Fibroblast of mammary gland (primary cell): ENCODE results near the gene WNT9A.

ENCODE experiments used
- DNase-seq: peaks from one replicate; pipeline ENCODE4 v3.0.0-alpha.2; 2010; ENCODE audit warnings: low read depth
- H3K4me3 ChIP-seq: 2 replicates; pipeline ENCODE4 v1.5.1; 2011; ENCODE audit warnings: low read depth, mild to moderate bottlenecking, low read length, moderate library complexity; ENCODE audit not compliant: control insufficient read depth
- TF ChIP-seq, protein P1 (sequence below): conservative IDR thresholded peaks from 2 replicates; pipeline ENCODE4 v1.5.1; 2011; ENCODE audit warnings: low read depth, low read length, inconsistent platforms; ENCODE audit not compliant: control insufficient read depth, insufficient read depth

WNT9A gene

DNA sequence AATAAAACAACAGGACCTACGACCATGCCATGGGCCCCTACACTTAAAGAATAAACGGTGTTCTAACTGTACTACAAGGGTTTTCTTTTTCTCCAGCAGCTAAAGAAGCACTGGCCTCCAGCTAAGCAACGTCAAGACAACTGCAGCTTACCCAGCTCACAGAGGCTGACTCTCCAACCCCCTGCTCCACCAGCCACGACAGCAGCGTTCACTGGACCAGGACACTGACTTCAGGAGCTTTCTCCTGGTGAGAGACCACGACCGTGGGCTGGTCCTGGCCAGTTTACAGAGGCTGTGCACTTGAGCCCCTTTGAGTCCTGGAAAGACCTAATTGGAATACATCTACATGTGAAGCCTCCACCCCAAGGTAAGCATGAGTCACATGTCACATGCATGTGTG lies 39.4 kb downstream of the WNT9A start:
- TF ChIP-seq, protein P1, sequence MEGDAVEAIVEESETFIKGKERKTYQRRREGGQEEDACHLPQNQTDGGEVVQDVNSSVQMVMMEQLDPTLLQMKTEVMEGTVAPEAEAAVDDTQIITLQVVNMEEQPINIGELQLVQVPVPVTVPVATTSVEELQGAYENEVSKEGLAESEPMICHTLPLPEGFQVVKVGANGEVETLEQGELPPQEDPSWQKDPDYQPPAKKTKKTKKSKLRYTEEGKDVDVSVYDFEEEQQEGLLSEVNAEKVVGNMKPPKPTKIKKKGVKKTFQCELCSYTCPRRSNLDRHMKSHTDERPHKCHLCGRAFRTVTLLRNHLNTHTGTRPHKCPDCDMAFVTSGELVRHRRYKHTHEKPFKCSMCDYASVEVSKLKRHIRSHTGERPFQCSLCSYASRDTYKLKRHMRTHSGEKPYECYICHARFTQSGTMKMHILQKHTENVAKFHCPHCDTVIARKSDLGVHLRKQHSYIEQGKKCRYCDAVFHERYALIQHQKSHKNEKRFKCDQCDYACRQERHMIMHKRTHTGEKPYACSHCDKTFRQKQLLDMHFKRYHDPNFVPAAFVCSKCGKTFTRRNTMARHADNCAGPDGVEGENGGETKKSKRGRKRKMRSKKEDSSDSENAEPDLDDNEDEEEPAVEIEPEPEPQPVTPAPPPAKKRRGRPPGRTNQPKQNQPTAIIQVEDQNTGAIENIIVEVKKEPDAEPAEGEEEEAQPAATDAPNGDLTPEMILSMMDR = no peak
- H3K4me3 ChIP-seq = no peak overlapping the region
- DNase-seq = no peak

DNA sequence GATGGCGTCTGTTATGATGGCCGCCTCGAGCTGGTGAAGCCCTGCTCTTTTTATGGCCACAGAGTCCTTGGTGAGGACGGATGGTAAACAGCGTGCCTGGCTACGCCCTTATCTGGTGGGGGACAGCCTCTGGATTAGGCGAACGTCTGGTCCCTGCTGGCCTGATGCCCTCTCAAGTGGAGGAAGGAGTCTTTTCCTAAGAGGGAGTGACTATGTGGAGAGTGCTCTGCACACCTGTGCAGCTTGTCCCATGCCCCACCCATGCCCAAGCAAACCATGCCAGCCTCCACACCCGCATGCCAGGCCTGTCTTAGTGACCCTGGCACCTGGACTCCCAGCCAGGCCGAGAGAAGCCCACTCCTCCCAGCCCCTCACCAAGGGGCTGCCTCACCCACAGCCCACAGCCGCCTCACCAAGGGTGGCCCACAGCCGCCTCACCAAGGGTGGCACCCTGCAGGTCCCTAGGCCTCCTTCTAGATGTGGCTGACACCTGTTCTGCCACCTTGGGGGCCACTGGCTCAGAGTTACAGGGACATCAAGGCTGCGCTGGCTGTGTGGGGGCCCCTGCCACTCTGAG lies 40.2 kb downstream of the WNT9A start:
- DNase-seq = no peak
- TF ChIP-seq, protein P1 = no peak
- no peak overlapping the region for H3K4me3 ChIP-seq

DNA sequence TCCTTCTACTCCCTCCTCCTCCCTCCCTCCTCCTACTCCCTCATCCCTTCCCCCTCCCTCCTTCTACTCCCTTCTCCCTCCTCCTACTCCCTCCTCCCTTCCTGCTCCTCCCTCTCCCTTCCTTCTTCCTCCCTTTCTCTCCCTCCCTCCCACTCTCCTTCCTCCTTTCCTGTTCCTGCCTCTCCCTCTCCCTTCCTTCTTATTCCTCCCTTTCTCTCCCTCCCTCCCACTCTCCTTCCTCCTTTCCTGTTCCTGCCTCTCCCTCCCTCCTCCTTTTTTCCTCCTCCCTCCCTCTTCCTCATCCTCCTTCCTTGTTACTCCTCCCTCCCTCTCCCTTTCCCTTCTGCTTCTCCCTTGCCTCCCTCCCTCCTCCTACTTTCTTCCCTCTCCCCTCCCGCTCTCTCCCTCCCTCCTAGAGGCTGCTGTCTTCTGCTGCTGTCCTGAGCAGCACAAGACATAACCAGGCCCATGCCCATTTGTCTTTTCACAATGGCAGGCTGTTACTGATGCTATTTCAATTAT lies 41.1 kb downstream of the WNT9A start:
- TF ChIP-seq, protein P1 = no peak

DNA sequence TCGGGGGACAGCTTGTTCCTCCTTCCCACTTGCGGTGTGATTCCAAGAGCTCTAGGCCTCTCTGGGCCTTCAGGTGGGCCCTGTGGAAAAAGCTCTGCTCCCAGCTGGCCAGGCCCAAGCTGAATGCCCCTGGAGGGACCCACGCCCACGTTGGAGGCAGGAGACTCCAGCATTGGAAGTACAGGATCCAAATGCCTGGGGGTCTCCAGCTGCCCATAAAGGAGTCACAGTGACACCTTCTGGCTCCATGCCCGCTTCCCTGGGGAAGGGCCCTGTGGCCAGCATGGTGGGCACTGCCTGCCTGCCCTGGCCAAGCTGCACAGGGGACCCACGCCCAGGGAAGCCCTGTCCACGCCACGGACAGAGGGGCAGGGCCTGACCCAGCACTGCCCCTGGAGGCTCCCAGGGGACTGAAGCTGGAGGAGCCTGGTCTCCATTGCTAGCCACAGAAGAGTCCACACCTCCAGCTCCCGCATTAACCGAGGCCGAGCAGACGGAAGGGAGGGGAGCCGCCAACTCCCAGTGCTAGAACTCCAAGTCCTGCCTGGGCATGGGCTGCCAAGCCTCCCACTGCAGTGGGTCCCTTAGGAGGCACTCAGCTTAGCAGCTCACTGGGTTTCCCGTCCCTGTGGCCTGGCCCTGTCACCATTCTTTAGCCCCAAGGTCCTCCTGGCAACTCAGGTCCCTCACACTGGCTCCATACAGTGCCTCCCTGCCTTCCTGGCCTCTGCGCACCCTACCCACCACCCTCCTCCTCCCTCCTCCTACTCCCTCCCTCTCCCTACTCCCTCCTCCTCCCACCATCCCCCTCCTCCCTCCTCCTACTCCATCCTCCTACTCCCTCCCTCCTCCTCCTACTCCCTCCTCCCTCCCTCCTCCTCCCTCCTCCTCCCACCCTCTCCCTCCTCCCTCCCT lies 41.9 kb downstream of the WNT9A start:
- DNase-seq = no peak
- TF ChIP-seq, protein P1 = no peak
- no peak overlapping the region for H3K4me3 ChIP-seq

More for the DNA sequence above, 41.1 kb downstream of the WNT9A start:
- no peak for DNase-seq
- H3K4me3 ChIP-seq = no peak overlapping the region

DNA sequence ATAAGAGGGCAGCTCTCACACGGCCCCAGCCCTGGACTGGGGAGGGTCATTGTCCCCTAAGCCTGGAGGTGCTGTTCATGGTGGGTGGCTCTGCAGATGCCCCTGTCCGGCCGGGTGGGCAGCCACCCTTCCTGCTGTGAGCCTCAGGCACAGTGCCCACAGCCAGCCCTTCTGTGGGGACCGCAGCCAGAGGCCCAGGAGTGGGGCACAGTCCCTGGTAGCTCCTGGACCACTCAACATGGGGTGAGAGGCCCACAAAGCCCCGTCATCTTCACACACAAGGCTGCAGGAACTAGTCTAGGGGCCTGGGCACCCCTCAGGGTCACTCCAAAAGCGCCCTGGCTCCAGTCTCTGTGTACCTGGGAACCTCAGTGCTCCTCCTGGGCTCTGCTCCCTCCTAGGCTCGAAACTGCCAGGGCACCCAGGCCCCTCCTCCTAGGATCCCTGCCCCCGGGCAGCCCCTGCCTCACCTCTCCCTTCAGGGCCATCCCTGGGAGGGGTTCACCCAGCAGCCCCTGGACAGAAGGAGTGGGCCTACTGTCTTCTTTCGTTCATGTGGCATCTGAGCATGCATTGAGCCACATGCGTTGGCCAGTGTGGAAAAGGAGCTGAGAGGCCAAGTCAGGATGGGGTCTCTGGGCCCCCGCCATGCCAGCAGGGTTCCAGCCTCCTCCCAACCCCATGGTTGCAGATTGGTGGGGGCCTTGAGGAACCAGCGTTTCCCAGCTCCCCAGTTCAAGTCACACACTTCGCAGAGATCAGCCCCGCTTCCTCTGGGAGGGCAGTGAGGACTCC lies 43.0 kb downstream of the WNT9A start:
- no peak for DNase-seq
- TF ChIP-seq, protein P1 = no peak

More for the DNA sequence above, 43.0 kb downstream of the WNT9A start:
- no peak overlapping the region for H3K4me3 ChIP-seq
